ENCODE measurements around the gene HOXD3. TPM values are rescaled to one million over a fixed set of nuclear protein-coding genes. Genes with fewer than 3 reads are reported as not detected.

Gene HOXD3
- total RNA-seq, 1 donor from 2014 or later, result 0.47 TPM

- no peak for DNase-seq
- TF ChIP-seq CTCF (IDR thresholded peaks at IDR 0.05), result no peak
- Histone ChIP-seq H3K4me3 (no peak within 1 kb of the TSS), H3K9me3 (no peaks in the 10 kb centered on the region), H3K4me1 (peaks cover 10% of the 10 kb centered on the region), H3K36me3 (no peaks in the 10 kb centered on the region), H3K27me3 (ENCODE audit: low read depth) (peaks cover 100% of the 10 kb centered on the region), H3K27ac (no peak within 1 kb of the TSS)
- intact Hi-C loops (cut with DNase I), result no loop called here
- ATAC-seq, result peak in 1 of 2 donors; percentile 7
Measured at GRCh38 chr2:176151442-176152287, 5.4 kb upstream of the HOXD3 start, which contains the start of gene HOXD4. HOXD4 (plus strand) TSS chr2:176151550; CDS start chr2:176151634, 84 bp downstream.

GRCh38 chr2:176152350-176153181, 4.5 kb upstream of the HOXD3 start:
- Histone ChIP-seq H3K4me1 (peaks cover 14% of the 10 kb centered on the region), H3K4me3 (no peak overlapping the region), H3K9me3 (no peaks in the 10 kb centered on the region), H3K36me3 (no peaks in the 10 kb centered on the region), H3K27me3 (ENCODE audit: low read depth) (peaks cover 100% of the 10 kb centered on the region), H3K27ac (no peak overlapping the region)
- no peak for DNase-seq
- TF ChIP-seq CTCF (IDR thresholded peaks at IDR 0.05), result no peak
- intact Hi-C loops (cut with DNase I), result no loop called here
- no peak for ATAC-seq

- H3K4me3 ChIP-seq, result no peak overlapping the region
- DNase-seq (no peak), ATAC-seq (no peak)
- peaks cover 100% of the 10 kb centered on the region for H3K27me3 ChIP-seq (ENCODE audit: low read depth)
- no peaks in the 10 kb centered on the region for H3K36me3 ChIP-seq
- peaks cover 25% of the 10 kb centered on the region for H3K4me1 ChIP-seq
- no peak for TF ChIP-seq CTCF (IDR thresholded peaks at IDR 0.05)
- no peaks in the 10 kb centered on the region for H3K9me3 ChIP-seq
- no peak overlapping the region for H3K27ac ChIP-seq
- intact Hi-C loops (cut with DNase I), result no loop called here
Measured at GRCh38 chr2:176154576-176155252, 2.4 kb upstream of the HOXD3 start.

GRCh38 chr2:176155356-176156044, 1.6 kb upstream of the HOXD3 start:
- DNase-seq, result no peak
- no peak for TF ChIP-seq CTCF (IDR thresholded peaks at IDR 0.05)
- Histone ChIP-seq H3K9me3 (no peaks in the 10 kb centered on the region), H3K27me3 (ENCODE audit: low read depth) (peaks cover 100% of the 10 kb centered on the region), H3K4me3 (no peak overlapping the region), H3K4me1 (peaks cover 33% of the 10 kb centered on the region), H3K36me3 (no peaks in the 10 kb centered on the region), H3K27ac (no peak overlapping the region)
- ATAC-seq, result no peak
- intact Hi-C loops (cut with DNase I), result no loop called here
